Measurements from ENCODE around the gene ETFA.
"Not testable (repeated sequence)": the region's sequence is repeated elsewhere in the genome, so short reads cannot be mapped to it uniquely, and the experiment has no call there.

ETFA gene

GRCh38 chr15:76297951-76298350 lies 13.3 kb downstream of the ETFA start:
- peak; percentile 61; the same call in 1 of the 2 replicates for TF ChIP-seq ZNF707 (tag by site-specific recombination; IDR thresholded peaks at IDR 0.05)
- peak; percentile 71; the same call in 1 of the 2 replicates for TF ChIP-seq ZNF121 (tag by site-specific recombination; IDR thresholded peaks at IDR 0.05)
- CTCF ChIA-PET: interaction anchor here (0.9 to 2.2 kb wide), 3 partner anchors 12 to 62 kb away, joined by 3 to 10 read pairs (median 4); no protein-coding TSS in a partner anchor
- POLR2A ChIA-PET: interaction anchor here (1.1 to 1.7 kb wide), 2 partner anchors 13 to 38 kb away, joined by 3 to 7 read pairs; partner anchors contain the start of genes ETFA and ISL2

DNA sequence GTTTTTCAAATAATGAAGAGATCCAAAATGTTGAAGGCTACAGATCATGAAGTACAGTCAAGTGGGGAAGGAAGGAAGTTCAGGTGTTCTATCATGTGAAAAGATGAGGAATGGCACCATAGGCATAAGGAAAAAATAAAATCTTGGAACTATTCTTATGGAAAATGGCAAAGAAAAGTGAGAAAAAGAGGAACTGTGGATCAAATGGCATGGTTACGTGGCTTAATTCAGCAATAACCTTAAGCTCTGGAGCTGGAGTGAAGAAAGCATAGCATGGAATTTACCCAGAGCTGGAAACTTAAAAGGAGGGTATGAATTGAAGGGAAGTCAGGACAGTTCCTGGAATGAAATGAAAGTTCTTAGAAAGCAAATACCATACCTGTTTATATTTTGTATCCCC lies 14.4 kb downstream of the ETFA start:
- POLR2A ChIA-PET: no interaction called here

More at GRCh38 chr15:76297951-76298350, 13.3 kb downstream of the ETFA start:
- H3K36me3 ChIP-seq (ENCODE audit: control insufficient read depth in 2 of 2, insufficient read depth in 1 of 2, low read length in 2 of 2); H3K27ac ChIP-seq (ENCODE audit: extremely low read depth, low read depth, low read length); H3K9me3 ChIP-seq (ENCODE audit: control insufficient read depth, insufficient read depth, low read depth, low read length); H3K4me3 ChIP-seq (ENCODE audit: low read depth, low read length): not testable (repeated sequence)
- H3K4me1 ChIP-seq (ENCODE audit: control insufficient read depth, insufficient read depth, low read length): peaks cover 12% of the 10 kb centered on the region

GRCh38 chr15:76294463-76294862 lies 16.8 kb downstream of the ETFA start:
- not testable (repeated sequence) for H3K4me3 ChIP-seq (ENCODE audit: low read depth, low read length); H3K9me3 ChIP-seq (ENCODE audit: control insufficient read depth, insufficient read depth, low read depth, low read length); H3K27ac ChIP-seq (ENCODE audit: extremely low read depth, low read depth, low read length)
- ChIA-PET CTCF (interaction anchor here (0.7 to 1.7 kb wide), 6 partner anchors 10 to 383 kb away, joined by 3 to 4 read pairs (median 3); no protein-coding TSS in a partner anchor), POLR2A (interaction anchor here (1.4 kb wide), 1 partner anchor 42 kb away, joined by 4 read pairs; the partner anchor contains the start of gene ISL2)
- peaks cover 15 to 16% of the 10 kb centered on the region in 2 experiments for H3K36me3 ChIP-seq (ENCODE audit: control insufficient read depth in 2 of 2, insufficient read depth in 1 of 2, low read length in 2 of 2)
- H3K4me1 ChIP-seq (ENCODE audit: control insufficient read depth, insufficient read depth, low read length): peaks cover 15% of the 10 kb centered on the region

More for the DNA sequence above, 14.4 kb downstream of the ETFA start:
- CTCF ChIA-PET: interaction anchor here (2.2 kb wide), 1 partner anchor 11 kb away, joined by 10 read pairs; no protein-coding TSS in a partner anchor
- TF ChIP-seq BCL6B (tag by site-specific recombination; IDR thresholded peaks at IDR 0.05) (peak; percentile 89), ZNF596 (tag by site-specific recombination; IDR thresholded peaks at IDR 0.05) (no peak), ZNF571 (tag by site-specific recombination; IDR thresholded peaks at IDR 0.05) (no peak)
- no peaks in the 10 kb centered on the region for H3K9me3 ChIP-seq (ENCODE audit: control insufficient read depth, insufficient read depth, low read depth, low read length)
- H3K4me3 ChIP-seq (ENCODE audit: low read depth, low read length): no peak overlapping the region
- no peak overlapping the region for H3K27ac ChIP-seq (ENCODE audit: extremely low read depth, low read depth, low read length)
- peaks cover 18% of the 10 kb centered on the region for H3K4me1 ChIP-seq (ENCODE audit: control insufficient read depth, insufficient read depth, low read length)
- peaks cover 0 to 1% of the 10 kb centered on the region in 2 experiments; a peak in 2 of 3 replicates for H3K36me3 ChIP-seq (ENCODE audit: control insufficient read depth in 2 of 2, insufficient read depth in 1 of 2, low read length in 2 of 2)

DNA sequence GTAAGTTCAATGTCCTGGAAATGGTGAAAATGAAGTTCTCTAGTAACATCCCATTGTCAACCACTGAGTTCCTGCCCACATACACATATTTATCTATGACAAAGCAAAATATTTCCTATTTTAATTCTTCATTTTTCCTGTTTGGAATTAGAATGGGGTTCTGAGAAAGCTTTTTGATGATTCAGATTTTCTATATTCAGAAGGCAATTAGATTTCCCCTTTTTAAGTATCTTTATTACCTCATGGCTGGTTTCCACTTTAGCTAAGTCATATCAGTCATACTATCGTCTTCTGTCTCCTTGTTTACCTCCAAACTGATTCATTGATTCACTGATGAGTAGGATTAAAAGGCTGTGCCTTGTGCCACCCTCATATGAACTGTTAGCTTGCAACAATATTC lies 17.9 kb downstream of the ETFA start:
- TF ChIP-seq ZNF626 (tag by site-specific recombination; IDR thresholded peaks at IDR 0.05) (no peak), ZNF837 (tag by site-specific recombination; IDR thresholded peaks at IDR 0.05) (no peak), ZNF404 (tag by site-specific recombination; IDR thresholded peaks at IDR 0.05) (no peak), ZNF138 (tag by site-specific recombination; IDR thresholded peaks at IDR 0.05; ENCODE audit: borderline replicate concordance) (no peak), KLF7 (tag by site-specific recombination; IDR thresholded peaks at IDR 0.05; ENCODE audit: borderline replicate concordance) (no peak), ZBTB1 (tag by site-specific recombination; IDR thresholded peaks at IDR 0.05) (no peak), SALL2 (tag by site-specific recombination; IDR thresholded peaks at IDR 0.05; ENCODE audit: borderline replicate concordance) (no peak), ZFP37 (tag by site-specific recombination; IDR thresholded peaks at IDR 0.05) (no peak), ZNF660 (tag by site-specific recombination; IDR thresholded peaks at IDR 0.05) (no peak), ZNF366 (tag by site-specific recombination; conservative IDR thresholded peaks at IDR 0.05) (no peak)
- TF ChIP-seq, protein P1, sequence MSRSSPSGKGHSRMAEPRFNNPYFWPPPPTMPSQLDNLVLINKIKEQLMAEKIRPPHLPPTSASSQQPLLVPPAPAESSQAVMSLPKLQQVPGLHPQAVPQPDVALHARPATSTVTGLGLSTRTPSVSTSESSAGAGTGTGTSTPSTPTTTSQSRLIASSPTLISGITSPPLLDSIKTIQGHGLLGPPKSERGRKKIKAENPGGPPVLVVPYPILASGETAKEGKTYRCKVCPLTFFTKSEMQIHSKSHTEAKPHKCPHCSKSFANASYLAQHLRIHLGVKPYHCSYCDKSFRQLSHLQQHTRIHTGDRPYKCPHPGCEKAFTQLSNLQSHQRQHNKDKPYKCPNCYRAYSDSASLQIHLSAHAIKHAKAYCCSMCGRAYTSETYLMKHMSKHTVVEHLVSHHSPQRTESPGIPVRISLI (tag by site-specific recombination; IDR thresholded peaks at IDR 0.05): no peak
- TF ChIP-seq, protein P2, sequence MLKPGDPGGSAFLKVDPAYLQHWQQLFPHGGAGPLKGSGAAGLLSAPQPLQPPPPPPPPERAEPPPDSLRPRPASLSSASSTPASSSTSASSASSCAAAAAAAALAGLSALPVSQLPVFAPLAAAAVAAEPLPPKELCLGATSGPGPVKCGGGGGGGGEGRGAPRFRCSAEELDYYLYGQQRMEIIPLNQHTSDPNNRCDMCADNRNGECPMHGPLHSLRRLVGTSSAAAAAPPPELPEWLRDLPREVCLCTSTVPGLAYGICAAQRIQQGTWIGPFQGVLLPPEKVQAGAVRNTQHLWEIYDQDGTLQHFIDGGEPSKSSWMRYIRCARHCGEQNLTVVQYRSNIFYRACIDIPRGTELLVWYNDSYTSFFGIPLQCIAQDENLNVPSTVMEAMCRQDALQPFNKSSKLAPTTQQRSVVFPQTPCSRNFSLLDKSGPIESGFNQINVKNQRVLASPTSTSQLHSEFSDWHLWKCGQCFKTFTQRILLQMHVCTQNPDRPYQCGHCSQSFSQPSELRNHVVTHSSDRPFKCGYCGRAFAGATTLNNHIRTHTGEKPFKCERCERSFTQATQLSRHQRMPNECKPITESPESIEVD (tag by site-specific recombination; IDR thresholded peaks at IDR 0.05): no peak
- TF ChIP-seq, protein P3, sequence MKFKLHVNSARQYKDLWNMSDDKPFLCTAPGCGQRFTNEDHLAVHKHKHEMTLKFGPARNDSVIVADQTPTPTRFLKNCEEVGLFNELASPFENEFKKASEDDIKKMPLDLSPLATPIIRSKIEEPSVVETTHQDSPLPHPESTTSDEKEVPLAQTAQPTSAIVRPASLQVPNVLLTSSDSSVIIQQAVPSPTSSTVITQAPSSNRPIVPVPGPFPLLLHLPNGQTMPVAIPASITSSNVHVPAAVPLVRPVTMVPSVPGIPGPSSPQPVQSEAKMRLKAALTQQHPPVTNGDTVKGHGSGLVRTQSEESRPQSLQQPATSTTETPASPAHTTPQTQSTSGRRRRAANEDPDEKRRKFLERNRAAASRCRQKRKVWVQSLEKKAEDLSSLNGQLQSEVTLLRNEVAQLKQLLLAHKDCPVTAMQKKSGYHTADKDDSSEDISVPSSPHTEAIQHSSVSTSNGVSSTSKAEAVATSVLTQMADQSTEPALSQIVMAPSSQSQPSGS (tag by site-specific recombination; IDR thresholded peaks at IDR 0.05; ENCODE audit: low read depth): no peak
- TF ChIP-seq, protein P4, sequence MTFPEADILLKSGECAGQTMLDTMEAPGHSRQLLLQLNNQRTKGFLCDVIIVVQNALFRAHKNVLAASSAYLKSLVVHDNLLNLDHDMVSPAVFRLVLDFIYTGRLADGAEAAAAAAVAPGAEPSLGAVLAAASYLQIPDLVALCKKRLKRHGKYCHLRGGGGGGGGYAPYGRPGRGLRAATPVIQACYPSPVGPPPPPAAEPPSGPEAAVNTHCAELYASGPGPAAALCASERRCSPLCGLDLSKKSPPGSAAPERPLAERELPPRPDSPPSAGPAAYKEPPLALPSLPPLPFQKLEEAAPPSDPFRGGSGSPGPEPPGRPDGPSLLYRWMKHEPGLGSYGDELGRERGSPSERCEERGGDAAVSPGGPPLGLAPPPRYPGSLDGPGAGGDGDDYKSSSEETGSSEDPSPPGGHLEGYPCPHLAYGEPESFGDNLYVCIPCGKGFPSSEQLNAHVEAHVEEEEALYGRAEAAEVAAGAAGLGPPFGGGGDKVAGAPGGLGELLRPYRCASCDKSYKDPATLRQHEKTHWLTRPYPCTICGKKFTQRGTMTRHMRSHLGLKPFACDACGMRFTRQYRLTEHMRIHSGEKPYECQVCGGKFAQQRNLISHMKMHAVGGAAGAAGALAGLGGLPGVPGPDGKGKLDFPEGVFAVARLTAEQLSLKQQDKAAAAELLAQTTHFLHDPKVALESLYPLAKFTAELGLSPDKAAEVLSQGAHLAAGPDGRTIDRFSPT (tag by site-specific recombination; IDR thresholded peaks at IDR 0.05): no peak
- H3K4me1 ChIP-seq (ENCODE audit: control insufficient read depth, insufficient read depth, low read length): peaks cover 15% of the 10 kb centered on the region
- H3K4me3 ChIP-seq (ENCODE audit: low read depth, low read length): no peak overlapping the region
- no peaks in the 10 kb centered on the region for H3K9me3 ChIP-seq (ENCODE audit: control insufficient read depth, insufficient read depth, low read depth, low read length)
- CTCF ChIA-PET: interaction anchor here (0.7 kb wide), 1 partner anchor 17 kb away, joined by 3 read pairs; no protein-coding TSS in a partner anchor
- H3K36me3 ChIP-seq (ENCODE audit: control insufficient read depth in 2 of 2, insufficient read depth in 1 of 2, low read length in 2 of 2): peaks cover 18 to 26% of the 10 kb centered on the region in 2 experiments
- no peak overlapping the region for H3K27ac ChIP-seq (ENCODE audit: extremely low read depth, low read depth, low read length)
- POLR2A ChIA-PET: interaction anchor here (1.4 kb wide), 1 partner anchor 43 kb away, joined by 4 read pairs; the partner anchor contains the start of gene ISL2

Data from HEK293 (cell line).